ENCODE results near the gene DSPP. TPM values are rescaled to one million over a fixed set of nuclear protein-coding genes. Genes with fewer than 3 reads are reported as not detected.
"Not testable (repeated sequence)": the region's sequence is repeated elsewhere in the genome, so short reads cannot be mapped to it uniquely, and the experiment has no call there.

DSPP gene
- total RNA-seq, 3 donors from 2014 or later (not counting 1 experiment from before 2014, with no cell fraction given): not detected

DNA sequence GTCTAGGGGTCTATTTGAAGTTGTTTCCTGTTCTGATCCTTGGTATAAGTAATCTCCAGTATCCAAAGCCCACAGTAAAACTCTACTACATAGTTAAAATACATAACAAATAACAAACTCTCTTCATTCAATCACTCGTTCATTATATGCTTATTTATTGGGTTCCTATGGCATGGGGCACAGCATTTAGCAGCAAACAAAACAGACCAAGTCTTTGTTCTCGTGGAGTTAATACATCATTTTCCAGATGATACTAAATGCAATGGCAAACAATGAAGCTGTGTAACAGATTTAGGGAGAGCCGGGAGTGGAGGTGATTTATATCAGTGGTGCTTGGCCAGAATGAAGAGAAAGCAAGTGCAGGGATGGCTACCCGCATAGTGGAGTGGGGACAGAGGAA lies 42.6 kb upstream of the DSPP start:
- H3K9me3 Mint-ChIP-seq: no peaks in the 10 kb centered on the region
- no peak overlapping the region for H3K27ac Mint-ChIP-seq

GRCh38 chr4:87566276-87566675 lies 42.1 kb upstream of the DSPP start:
- Histone ChIP-seq H3K36me3 (ENCODE audit: control insufficient read depth, insufficient read depth, low read length) (no peaks in the 10 kb centered on the region), H3K27ac (ENCODE audit: low read length) (no peak overlapping the region), H3K4me3 (ENCODE audit: low read length) (no peak overlapping the region), H3K4me1 (ENCODE audit: control insufficient read depth, insufficient read depth, low read length) (no peaks in the 10 kb centered on the region), H3K27me3 (ENCODE audit: control insufficient read depth, insufficient read depth, low read length) (no peaks in the 10 kb centered on the region), H3K9me3 (ENCODE audit: control insufficient read depth, insufficient read depth, low read length) (no peaks in the 10 kb centered on the region)
- Mint-ChIP-seq H3K9me3 (no peaks in the 10 kb centered on the region), H3K36me3 (no peaks in the 10 kb centered on the region), H3K4me3 (no peak overlapping the region), H3K27ac (no peak overlapping the region), H3K27me3 (ENCODE audit: low read depth in 2 of 2) (peaks cover 4 to 5% of the 10 kb centered on the region in 2 donors), H3K4me1 (no peaks in the 10 kb centered on the region)
- no peak for DNase-seq
- TF ChIP-seq, protein P1, sequence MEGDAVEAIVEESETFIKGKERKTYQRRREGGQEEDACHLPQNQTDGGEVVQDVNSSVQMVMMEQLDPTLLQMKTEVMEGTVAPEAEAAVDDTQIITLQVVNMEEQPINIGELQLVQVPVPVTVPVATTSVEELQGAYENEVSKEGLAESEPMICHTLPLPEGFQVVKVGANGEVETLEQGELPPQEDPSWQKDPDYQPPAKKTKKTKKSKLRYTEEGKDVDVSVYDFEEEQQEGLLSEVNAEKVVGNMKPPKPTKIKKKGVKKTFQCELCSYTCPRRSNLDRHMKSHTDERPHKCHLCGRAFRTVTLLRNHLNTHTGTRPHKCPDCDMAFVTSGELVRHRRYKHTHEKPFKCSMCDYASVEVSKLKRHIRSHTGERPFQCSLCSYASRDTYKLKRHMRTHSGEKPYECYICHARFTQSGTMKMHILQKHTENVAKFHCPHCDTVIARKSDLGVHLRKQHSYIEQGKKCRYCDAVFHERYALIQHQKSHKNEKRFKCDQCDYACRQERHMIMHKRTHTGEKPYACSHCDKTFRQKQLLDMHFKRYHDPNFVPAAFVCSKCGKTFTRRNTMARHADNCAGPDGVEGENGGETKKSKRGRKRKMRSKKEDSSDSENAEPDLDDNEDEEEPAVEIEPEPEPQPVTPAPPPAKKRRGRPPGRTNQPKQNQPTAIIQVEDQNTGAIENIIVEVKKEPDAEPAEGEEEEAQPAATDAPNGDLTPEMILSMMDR (IDR thresholded peaks at IDR 0.05): no peak
- no peak for ATAC-seq
- WGBS (ENCODE audit: insufficient coverage): 71% methylated on average over 2 of the region's 2 CpGs
- intact Hi-C loops (cut with micrococcal nuclease): no loop called here

More for the DNA sequence above, 42.6 kb upstream of the DSPP start:
- Histone ChIP-seq H3K27me3 (ENCODE audit: control insufficient read depth, insufficient read depth, low read length) (no peaks in the 10 kb centered on the region), H3K36me3 (ENCODE audit: control insufficient read depth, insufficient read depth, low read length) (no peaks in the 10 kb centered on the region), H3K4me1 (ENCODE audit: control insufficient read depth, insufficient read depth, low read length) (no peaks in the 10 kb centered on the region), H3K9me3 (ENCODE audit: control insufficient read depth, insufficient read depth, low read length) (no peaks in the 10 kb centered on the region), H3K27ac (ENCODE audit: low read length) (no peak overlapping the region), H3K4me3 (ENCODE audit: low read length) (no peak overlapping the region)
- no peaks in the 10 kb centered on the region for H3K36me3 Mint-ChIP-seq
- no peak overlapping the region for H3K4me3 Mint-ChIP-seq
- DNase-seq (no peak), ATAC-seq (no peak)
- WGBS (ENCODE audit: insufficient coverage): 96% methylated on average over 4 of the region's 4 CpGs
- intact Hi-C loops (cut with micrococcal nuclease): no loop called here
- TF ChIP-seq, protein P1 (IDR thresholded peaks at IDR 0.05): no peak
- peaks cover 4 to 5% of the 10 kb centered on the region in 2 donors for H3K27me3 Mint-ChIP-seq (ENCODE audit: low read depth in 2 of 2)
- H3K4me1 Mint-ChIP-seq: no peaks in the 10 kb centered on the region

DNA sequence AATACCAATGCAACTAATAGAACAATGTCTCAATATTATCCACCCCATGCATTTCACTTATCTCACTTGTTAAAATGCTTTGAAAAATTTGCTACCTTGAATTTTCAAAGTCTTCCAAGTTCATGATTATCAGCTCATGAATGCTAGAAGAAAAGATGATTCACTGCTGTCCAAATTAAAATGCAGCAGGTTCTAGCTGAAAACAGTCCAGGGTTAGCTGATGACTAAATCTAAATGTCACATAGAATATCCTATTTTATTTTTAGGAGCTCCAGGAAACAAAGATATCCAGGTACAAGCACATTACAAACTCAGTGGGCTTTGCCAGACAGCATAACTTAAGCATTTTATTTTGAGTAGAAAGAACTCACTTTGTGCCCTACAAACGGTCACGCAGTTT lies 41.1 kb upstream of the DSPP start:
- no peaks in the 10 kb centered on the region for H3K4me1 ChIP-seq (ENCODE audit: control insufficient read depth, insufficient read depth, low read length)
- Mint-ChIP-seq H3K27me3 (ENCODE audit: low read depth in 2 of 2) (peaks cover 4 to 5% of the 10 kb centered on the region in 2 donors), H3K4me3 (no peak overlapping the region), H3K9me3 (no peaks in the 10 kb centered on the region), H3K36me3 (no peaks in the 10 kb centered on the region), H3K27ac (no peak overlapping the region), H3K4me1 (no peaks in the 10 kb centered on the region)
- H3K9me3 ChIP-seq (ENCODE audit: control insufficient read depth, insufficient read depth, low read length): no peaks in the 10 kb centered on the region
- H3K4me3 ChIP-seq (ENCODE audit: low read length): no peak overlapping the region
- ATAC-seq (no peak), DNase-seq (no peak)
- 94% methylated on average over 2 of the region's 2 CpGs for WGBS (ENCODE audit: insufficient coverage)
- intact Hi-C loops (cut with micrococcal nuclease): no loop called here
- TF ChIP-seq, protein P1 (IDR thresholded peaks at IDR 0.05): no peak
- H3K27me3 ChIP-seq (ENCODE audit: control insufficient read depth, insufficient read depth, low read length): no peaks in the 10 kb centered on the region
- no peak overlapping the region for H3K27ac ChIP-seq (ENCODE audit: low read length)
- no peaks in the 10 kb centered on the region for H3K36me3 ChIP-seq (ENCODE audit: control insufficient read depth, insufficient read depth, low read length)

DNA sequence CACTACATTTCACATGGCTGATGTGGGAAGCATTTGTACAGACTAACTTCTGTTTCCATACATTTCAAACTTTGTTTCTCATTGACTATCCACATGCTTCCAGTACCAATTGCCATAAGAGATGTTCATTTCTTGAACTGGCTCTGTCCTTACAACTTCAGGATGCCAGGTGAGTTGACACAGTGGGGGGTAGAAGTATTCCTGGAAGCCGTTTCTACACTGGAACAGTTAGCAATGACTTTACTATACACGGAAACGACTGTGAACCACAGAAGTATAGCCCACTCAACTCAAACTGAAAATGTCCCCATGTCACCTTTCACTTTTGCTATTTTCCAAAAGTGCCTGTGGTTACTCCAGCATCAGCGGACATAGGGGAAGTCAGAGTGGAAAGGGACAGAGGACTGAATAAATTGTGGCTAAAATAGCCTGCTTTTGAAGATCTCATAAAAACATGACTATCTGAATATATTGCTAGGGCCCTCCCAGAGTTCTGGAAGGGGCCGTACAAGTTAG lies 38.0 kb upstream of the DSPP start:
- H3K4me1 Mint-ChIP-seq: no peaks in the 10 kb centered on the region
- 33% methylated on average over 4 of the region's 5 CpGs for WGBS (ENCODE audit: insufficient coverage)
- peaks cover 6 to 11% of the 10 kb centered on the region in 2 donors for H3K27me3 Mint-ChIP-seq (ENCODE audit: low read depth in 2 of 2)
- no peaks in the 10 kb centered on the region for H3K36me3 ChIP-seq (ENCODE audit: control insufficient read depth, insufficient read depth, low read length)
- no peak overlapping the region for H3K4me3 ChIP-seq (ENCODE audit: low read length)
- no peaks in the 10 kb centered on the region for H3K9me3 Mint-ChIP-seq
- TF ChIP-seq, protein P1 (IDR thresholded peaks at IDR 0.05): no peak
- no peaks in the 10 kb centered on the region for H3K27me3 ChIP-seq (ENCODE audit: control insufficient read depth, insufficient read depth, low read length)
- H3K27ac ChIP-seq (ENCODE audit: low read length): no peak overlapping the region
- H3K27ac Mint-ChIP-seq: no peak overlapping the region
- H3K4me3 Mint-ChIP-seq: no peak overlapping the region
- no peaks in the 10 kb centered on the region for H3K4me1 ChIP-seq (ENCODE audit: control insufficient read depth, insufficient read depth, low read length)
- no peaks in the 10 kb centered on the region for H3K36me3 Mint-ChIP-seq
- H3K9me3 ChIP-seq (ENCODE audit: control insufficient read depth, insufficient read depth, low read length): no peaks in the 10 kb centered on the region
- no peak for ATAC-seq
- intact Hi-C loops (cut with micrococcal nuclease): no loop called here
- no peak for DNase-seq

DNA sequence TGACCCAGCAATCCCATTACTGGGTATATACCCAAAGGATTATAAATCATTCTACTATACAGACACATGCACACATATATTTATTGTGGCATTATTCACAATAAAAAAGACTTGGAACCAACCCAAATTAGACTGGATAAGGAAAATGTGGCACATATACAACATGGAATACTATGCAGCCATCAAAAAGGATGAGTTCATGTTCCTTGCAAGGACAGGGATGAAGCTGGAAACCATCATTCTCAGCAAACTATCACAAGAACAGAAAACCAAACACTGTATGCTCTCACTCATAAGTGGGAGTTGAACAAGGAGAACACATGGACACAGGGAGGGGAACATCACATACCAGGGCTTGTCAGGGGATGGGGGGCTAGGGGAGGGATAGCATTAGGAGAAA lies 34.0 kb upstream of the DSPP start:
- intact Hi-C loops (cut with micrococcal nuclease); H3K4me1 ChIP-seq (ENCODE audit: control insufficient read depth, insufficient read depth, low read length); H3K4me3 Mint-ChIP-seq; H3K36me3 Mint-ChIP-seq; ATAC-seq; H3K27ac Mint-ChIP-seq; H3K4me3 ChIP-seq (ENCODE audit: low read length); H3K9me3 ChIP-seq (ENCODE audit: control insufficient read depth, insufficient read depth, low read length); H3K36me3 ChIP-seq (ENCODE audit: control insufficient read depth, insufficient read depth, low read length); H3K9me3 Mint-ChIP-seq; H3K27me3 ChIP-seq (ENCODE audit: control insufficient read depth, insufficient read depth, low read length); H3K27me3 Mint-ChIP-seq (ENCODE audit: low read depth in 2 of 2); H3K4me1 Mint-ChIP-seq; H3K27ac ChIP-seq (ENCODE audit: low read length); DNase-seq: not testable (repeated sequence)
